Effector memory CD4-positive, alpha-beta T cell (primary cell): ENCODE measurements around the gene CNPY4.

Source experiments
- DNase-seq, 3 donors: peaks; one replicate each; pipeline ENCODE4 v3.0.0-alpha.2; 2020
- H3K27ac ChIP-seq: 2 replicates; pipeline ENCODE4 v1.7.0; 2013; ENCODE audit warnings: mild to moderate bottlenecking, low read length, moderate library complexity; ENCODE audit not compliant: insufficient read depth, poor library complexity, severe bottlenecking
- H3K27me3 ChIP-seq: replicated peaks from 2 replicates; pipeline ENCODE4 v1.7.0; 2013; ENCODE audit warnings: mild to moderate bottlenecking, low read length; ENCODE audit not compliant: insufficient read depth, control insufficient read depth, poor library complexity, severe bottlenecking
- H3K36me3 ChIP-seq: 2 replicates; pipeline ENCODE4 v1.7.0; 2013; ENCODE audit warnings: mild to moderate bottlenecking, low read length, moderate library complexity; ENCODE audit not compliant: control insufficient read depth, insufficient read depth
- H3K4me1 ChIP-seq: 2 replicates; pipeline ENCODE4 v1.7.0; 2013; ENCODE audit warnings: low read length, mild to moderate bottlenecking; ENCODE audit not compliant: control insufficient read depth, insufficient read depth, poor library complexity, severe bottlenecking
- H3K4me3 ChIP-seq: 2 replicates; pipeline ENCODE4 v1.7.0; 2013; ENCODE audit warnings: low read length, low read depth, mild to moderate bottlenecking; ENCODE audit not compliant: insufficient read depth, poor library complexity, severe bottlenecking
- H3K9me3 ChIP-seq: 2 replicates; pipeline ENCODE4 v1.7.0; 2013; ENCODE audit warnings: mild to moderate bottlenecking, low read length, moderate library complexity; ENCODE audit not compliant: control insufficient read depth
- total RNA-seq, 3 donors: gene quantifications; one replicate each; lab custom pipeline; 2026; lab: John Stamatoyannopoulos, UW

The CNPY4 gene
- 13.8 to 22.7 (median 18.3) reads per million in 3 donors for total RNA-seq

GRCh38 chr7:100119072-100119969, at the start of gene CNPY4, which contains the start of gene TAF6:
TSS of gene CNPY4 (plus strand) at chr7:100119634. CDS start at chr7:100119745, 111 bp downstream.
TSS of gene TAF6 (minus strand) at chr7:100119358. CDS start at chr7:100114209, 5,149 bp downstream.
- Histone ChIP-seq H3K27me3 (no peaks in the 10 kb centered on the region), H3K9me3 (no peaks in the 10 kb centered on the region), H3K27ac (peak within 1 kb of the TSS; percentile 96), H3K4me1 (peaks cover 13% of the 10 kb centered on the region), H3K36me3 (peaks cover 16% of the 10 kb centered on the region), H3K4me3 (peak within 1 kb of the TSS; percentile 90)
- DNase-seq, result peak; percentile 89 to 94 (median 92)

DNA sequence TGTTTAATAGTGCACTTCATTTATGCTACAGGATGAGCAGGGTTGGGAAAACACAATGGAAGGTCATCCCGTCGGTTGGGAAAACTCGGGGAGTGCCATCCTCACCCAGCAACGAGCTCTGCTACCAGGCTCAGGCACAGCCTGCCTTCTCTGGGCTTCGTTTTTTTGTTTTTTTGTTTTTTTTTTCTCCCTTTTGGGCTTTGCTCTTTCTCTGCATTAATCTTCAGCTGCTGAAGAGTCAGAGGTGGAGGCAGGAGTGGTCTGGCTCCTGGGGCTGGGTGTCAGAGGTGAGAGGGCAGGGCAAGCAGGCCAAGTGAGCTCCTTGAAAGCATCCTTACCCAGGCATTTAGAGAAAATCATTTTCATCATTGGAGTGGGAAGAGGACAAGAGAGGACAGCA, 49.4 kb upstream of the CNPY4 start:
- Histone ChIP-seq H3K27me3 (no peaks in the 10 kb centered on the region), H3K4me1 (no peaks in the 10 kb centered on the region), H3K9me3 (peaks cover 20% of the 10 kb centered on the region), H3K27ac (no peak overlapping the region), H3K4me3 (no peak overlapping the region), H3K36me3 (peaks cover 48% of the 10 kb centered on the region)
- no peak for DNase-seq

DNA sequence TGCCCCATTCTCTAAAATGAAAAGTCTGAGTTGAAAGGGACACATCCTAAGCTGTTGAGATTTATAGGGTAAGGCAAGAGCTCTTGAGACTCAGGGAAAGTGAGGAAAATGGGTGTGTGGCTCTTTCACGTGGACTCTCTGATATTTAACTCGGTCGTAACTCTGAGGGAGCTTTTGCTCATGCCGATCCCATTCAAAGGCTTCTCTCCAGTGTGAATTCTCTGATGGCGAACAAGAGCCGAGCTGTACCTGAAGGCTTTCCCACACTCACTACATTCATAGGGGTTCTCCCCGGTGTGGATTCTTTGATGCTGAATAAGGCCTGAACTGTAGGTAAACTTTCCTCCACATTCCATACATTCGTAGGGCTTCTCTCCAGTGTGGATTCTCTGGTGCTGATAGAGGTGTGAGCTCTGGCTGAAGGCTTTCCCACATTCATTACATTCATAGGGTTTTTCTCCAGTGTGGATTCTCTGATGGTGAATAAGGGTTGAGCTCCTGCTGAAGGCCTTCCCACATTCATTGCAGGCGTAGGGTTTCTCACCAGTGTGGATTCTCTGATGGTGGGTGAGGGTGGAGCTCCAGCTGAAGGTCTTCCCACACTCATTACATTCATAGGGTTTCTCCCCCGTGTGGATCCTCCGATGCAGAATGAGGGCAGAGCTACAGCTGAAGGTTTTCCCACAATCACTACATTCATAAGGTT, 48.3 kb upstream of the CNPY4 start:
- Histone ChIP-seq H3K4me3 (no peak overlapping the region), H3K27ac (no peak overlapping the region), H3K9me3 (peaks cover 20% of the 10 kb centered on the region), H3K4me1 (no peaks in the 10 kb centered on the region), H3K27me3 (no peaks in the 10 kb centered on the region), H3K36me3 (peaks cover 60% of the 10 kb centered on the region)
- no peak for DNase-seq

DNA sequence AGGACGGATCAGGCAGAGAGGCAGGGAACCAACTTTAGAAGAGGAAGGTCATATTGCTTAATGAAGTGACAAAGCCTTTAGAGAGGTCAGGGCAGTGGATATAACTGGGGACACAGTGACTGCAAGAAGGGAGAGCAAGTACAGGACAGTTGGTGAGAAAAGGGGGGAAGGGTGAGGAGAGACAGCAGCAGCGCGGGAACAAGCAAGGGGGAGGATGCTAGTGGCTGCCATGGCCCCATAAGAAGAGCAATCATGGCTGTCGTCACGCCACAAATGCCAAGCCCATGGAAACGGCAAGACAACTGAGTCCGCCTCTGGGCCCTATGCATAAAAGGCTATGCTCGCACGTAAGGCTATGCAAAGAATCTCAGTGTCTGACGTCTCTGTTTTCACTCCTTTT, 47.0 kb upstream of the CNPY4 start:
- peaks cover 70% of the 10 kb centered on the region for H3K36me3 ChIP-seq

GRCh38 chr7:100074841-100075240, 44.6 kb upstream of the CNPY4 start:
- Histone ChIP-seq H3K27me3 (no peaks in the 10 kb centered on the region), H3K4me3 (no peak overlapping the region), H3K27ac (no peak overlapping the region), H3K9me3 (peaks cover 20% of the 10 kb centered on the region), H3K36me3 (peaks cover 81% of the 10 kb centered on the region), H3K4me1 (peaks cover 2% of the 10 kb centered on the region)
- DNase-seq, result no peak

More for the DNA sequence above, 47.0 kb upstream of the CNPY4 start:
- no peaks in the 10 kb centered on the region for H3K27me3 ChIP-seq
- peaks cover 2% of the 10 kb centered on the region for H3K4me1 ChIP-seq
- no peak overlapping the region for H3K4me3 ChIP-seq
- H3K9me3 ChIP-seq, result peaks cover 20% of the 10 kb centered on the region
- no peak overlapping the region for H3K27ac ChIP-seq
- DNase-seq, result no peak

DNA sequence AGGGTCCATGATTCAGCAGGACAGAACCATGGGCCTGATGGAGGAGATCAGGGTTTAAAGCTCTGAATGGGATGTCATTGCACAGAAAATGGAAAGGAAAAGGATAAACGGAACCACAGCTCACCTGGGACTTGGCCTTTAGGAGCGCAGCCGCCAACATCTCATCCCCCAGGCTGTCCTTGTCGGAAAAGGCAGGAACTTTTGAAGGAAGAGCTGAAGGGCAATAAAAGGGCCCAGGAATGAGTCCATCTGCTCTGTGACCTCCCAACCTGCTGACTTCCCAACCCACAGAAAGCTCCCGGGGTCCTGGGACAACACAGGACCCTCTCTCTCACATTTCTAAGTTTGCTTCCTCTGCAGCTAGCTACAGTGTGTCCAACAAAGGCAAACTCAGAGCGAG, 44.0 kb upstream of the CNPY4 start:
- Histone ChIP-seq H3K27ac (no peak overlapping the region), H3K4me1 (peaks cover 2% of the 10 kb centered on the region), H3K27me3 (no peaks in the 10 kb centered on the region), H3K9me3 (peaks cover 20% of the 10 kb centered on the region), H3K4me3 (no peak overlapping the region), H3K36me3 (peaks cover 77% of the 10 kb centered on the region)
- no peak for DNase-seq

DNA sequence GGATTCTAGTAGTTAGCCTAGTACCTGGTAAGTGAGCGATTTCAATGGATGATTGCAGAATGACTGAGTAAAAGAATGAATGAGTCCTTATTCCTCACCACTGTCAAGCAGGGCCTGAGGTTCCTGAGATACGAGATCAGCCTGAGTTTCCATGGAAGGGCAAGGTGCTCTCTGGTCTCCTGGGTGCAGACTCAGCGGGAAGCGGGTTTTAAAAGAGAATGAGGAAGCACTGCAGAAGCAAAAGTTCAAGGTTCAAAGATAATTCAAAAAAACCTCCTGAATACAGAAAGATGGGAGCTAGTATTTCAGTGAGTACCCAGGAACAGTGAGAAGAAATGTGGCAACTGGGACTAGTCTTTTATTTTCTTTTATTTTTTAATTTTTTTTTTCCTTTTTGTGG, 42.2 kb upstream of the CNPY4 start:
- Histone ChIP-seq H3K27ac (no peak overlapping the region), H3K4me1 (peaks cover 7% of the 10 kb centered on the region), H3K27me3 (no peaks in the 10 kb centered on the region), H3K4me3 (no peak overlapping the region), H3K9me3 (peaks cover 3% of the 10 kb centered on the region), H3K36me3 (peaks cover 59% of the 10 kb centered on the region)
- DNase-seq, result no peak

- Histone ChIP-seq H3K4me1 (peaks cover 14% of the 10 kb centered on the region), H3K9me3 (no peaks in the 10 kb centered on the region), H3K36me3 (peaks cover 40% of the 10 kb centered on the region), H3K27me3 (no peaks in the 10 kb centered on the region), H3K27ac (no peak overlapping the region), H3K4me3 (no peak overlapping the region)
- DNase-seq, result no peak
Observed at GRCh38 chr7:100079024-100079560, 40.3 kb upstream of the CNPY4 start.

DNA sequence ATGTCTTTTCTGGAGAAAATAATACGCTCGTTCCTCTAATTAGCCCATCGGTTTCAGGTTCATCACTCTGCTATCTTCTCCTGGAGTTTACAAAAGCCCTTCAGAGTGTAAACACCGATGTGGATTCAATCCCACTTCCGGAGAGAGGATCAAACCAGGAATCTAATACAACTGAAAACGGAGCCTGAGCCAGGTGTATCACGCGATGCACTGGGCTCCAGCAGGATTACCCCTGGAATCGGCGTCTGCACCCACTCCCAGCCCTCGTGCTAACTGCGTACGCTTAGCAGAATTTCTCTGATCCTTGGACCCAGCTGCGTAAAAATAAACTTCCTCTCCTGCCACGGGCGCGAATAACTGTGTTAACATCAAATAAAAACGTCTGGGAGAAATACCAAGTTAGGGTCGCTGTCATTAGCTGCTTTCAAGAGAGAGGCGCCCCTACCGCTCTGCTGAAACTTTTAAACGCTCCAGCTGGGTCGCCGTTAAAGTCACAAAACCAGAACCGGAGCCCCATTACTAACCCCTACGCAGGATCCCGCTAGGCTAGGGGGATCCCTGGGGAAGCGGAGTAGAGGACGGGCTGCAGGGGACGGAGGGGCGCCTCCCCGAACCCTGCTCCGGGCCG, 38.4 kb upstream of the CNPY4 start:
- no peaks in the 10 kb centered on the region for H3K9me3 ChIP-seq
- peak overlapping the region; percentile 83 for H3K27ac ChIP-seq
- no peak for DNase-seq
- H3K4me1 ChIP-seq, result peaks cover 14% of the 10 kb centered on the region
- H3K27me3 ChIP-seq, result no peaks in the 10 kb centered on the region
- H3K36me3 ChIP-seq, result peaks cover 22% of the 10 kb centered on the region
- H3K4me3 ChIP-seq, result peak overlapping the region; percentile 80
